Muscle of leg (tissue), 11 donors: ENCODE data around the gene PTGDS. TPM values are rescaled to one million over a fixed set of nuclear protein-coding genes. Genes with fewer than 3 reads are reported as not detected.

Source experiments
- DNase-seq: peaks from one replicate; pipeline ENCODE4 v3.0.0; 2013
- H3K27ac ChIP-seq: one replicate; pipeline ENCODE4 v1.5.1; 2013; ENCODE audit warnings: mild to moderate bottlenecking, low read length, control low read depth
- H3K27me3 ChIP-seq: one replicate; pipeline ENCODE4 v1.6.1; 2013; ENCODE audit warnings: low read length; ENCODE audit not compliant: control insufficient read depth, insufficient read depth
- H3K36me3 ChIP-seq: one replicate; pipeline ENCODE4 v1.6.1; 2013; ENCODE audit warnings: low read length; ENCODE audit not compliant: control insufficient read depth, insufficient read depth
- H3K4me1 ChIP-seq: one replicate; pipeline ENCODE4 v1.6.1; 2013; ENCODE audit warnings: low read length; ENCODE audit not compliant: control insufficient read depth, insufficient read depth
- H3K4me3 ChIP-seq: one replicate; pipeline ENCODE4 v1.5.1; 2013; ENCODE audit warnings: low read length, control low read depth
- H3K9me3 ChIP-seq: replicated peaks from 2 replicates; pipeline ENCODE4 v1.6.1; 2013; ENCODE audit warnings: low read depth, low read length; ENCODE audit not compliant: control insufficient read depth
- WGBS: methylation state at CpG from one replicate; pipeline ENCODE4 v1.1.5; 2013; ENCODE audit warnings: missing lambda C conversion rate; ENCODE audit not compliant: insufficient coverage; 5-methylcytosine and 5-hydroxymethylcytosine counted together
- polyA plus RNA-seq, 8 donors: library from polyadenylated mRNA; unstranded; fragments of 120-200 nt; gene quantifications; one replicate each; pipeline versions ENCODE4 v1.2.1 to v1.2.3, GENCODE V29; 2013; ENCODE audit warnings: inconsistent platforms in 1 of 8, low replicate concordance in 1 of 8; ENCODE audit not compliant: insufficient read length in 8 of 8, insufficient read depth in 1 of 8
- total RNA-seq: library from RNA; stranded (reverse); fragments of 120-200 nt; gene quantifications from one replicate; pipeline ENCODE4 v1.2.4, GENCODE V29; 2013

PTGDS gene
- total and polyA plus RNA-seq, 9 donors: 2.8 to 15.9 (median 7.2) TPM

DNA sequence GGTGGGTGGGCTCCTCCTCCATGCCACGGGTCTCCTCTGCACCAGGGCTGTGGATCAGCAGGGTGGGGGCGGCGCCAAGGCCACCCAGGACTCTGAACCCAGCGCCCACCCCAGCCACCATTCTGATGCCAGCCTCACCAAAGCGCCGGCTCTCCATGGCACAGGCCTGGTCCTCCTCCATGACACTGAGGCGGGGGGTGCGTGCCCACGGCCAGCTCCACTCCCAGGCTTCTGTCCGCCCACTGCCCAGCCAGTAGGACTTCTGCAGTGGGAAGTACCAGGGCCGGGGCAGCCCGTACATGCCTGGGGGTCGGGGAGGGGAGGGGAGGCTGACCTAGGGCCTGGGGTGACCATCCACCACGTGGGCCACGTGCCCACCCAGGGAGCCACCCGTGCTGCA lies 39.1 kb downstream of the PTGDS start:
- 93% methylated on average over 11 of the region's 16 CpGs for WGBS
- H3K36me3 ChIP-seq: peaks cover 43% of the 10 kb centered on the region
- no peak overlapping the region for H3K27ac ChIP-seq

GRCh38 chr9:137017071-137017470 lies 39.8 kb downstream of the PTGDS start:
- no peaks in the 10 kb centered on the region for H3K9me3 ChIP-seq
- 98% methylated on average over 28 of the region's 28 CpGs for WGBS
- no peak for DNase-seq
- H3K36me3 ChIP-seq: peaks cover 39% of the 10 kb centered on the region
- no peaks in the 10 kb centered on the region for H3K4me1 ChIP-seq
- H3K27ac ChIP-seq: no peak overlapping the region
- no peaks in the 10 kb centered on the region for H3K27me3 ChIP-seq
- no peak overlapping the region for H3K4me3 ChIP-seq

More for the DNA sequence above, 39.1 kb downstream of the PTGDS start:
- H3K9me3 ChIP-seq: no peaks in the 10 kb centered on the region
- no peaks in the 10 kb centered on the region for H3K27me3 ChIP-seq
- H3K4me1 ChIP-seq: no peaks in the 10 kb centered on the region
- DNase-seq: no peak
- H3K4me3 ChIP-seq: no peak overlapping the region

- WGBS: 89% methylated on average over 30 of the region's 45 CpGs
- peaks cover under 1% of the 10 kb centered on the region for H3K4me1 ChIP-seq
- no peak overlapping the region for H3K4me3 ChIP-seq
- no peaks in the 10 kb centered on the region for H3K9me3 ChIP-seq
- DNase-seq: no peak
- H3K27ac ChIP-seq: no peak overlapping the region
- H3K36me3 ChIP-seq: peaks cover 32% of the 10 kb centered on the region
- no peaks in the 10 kb centered on the region for H3K27me3 ChIP-seq
Observed at GRCh38 chr9:137017791-137018497, 40.6 kb downstream of the PTGDS start.

DNA sequence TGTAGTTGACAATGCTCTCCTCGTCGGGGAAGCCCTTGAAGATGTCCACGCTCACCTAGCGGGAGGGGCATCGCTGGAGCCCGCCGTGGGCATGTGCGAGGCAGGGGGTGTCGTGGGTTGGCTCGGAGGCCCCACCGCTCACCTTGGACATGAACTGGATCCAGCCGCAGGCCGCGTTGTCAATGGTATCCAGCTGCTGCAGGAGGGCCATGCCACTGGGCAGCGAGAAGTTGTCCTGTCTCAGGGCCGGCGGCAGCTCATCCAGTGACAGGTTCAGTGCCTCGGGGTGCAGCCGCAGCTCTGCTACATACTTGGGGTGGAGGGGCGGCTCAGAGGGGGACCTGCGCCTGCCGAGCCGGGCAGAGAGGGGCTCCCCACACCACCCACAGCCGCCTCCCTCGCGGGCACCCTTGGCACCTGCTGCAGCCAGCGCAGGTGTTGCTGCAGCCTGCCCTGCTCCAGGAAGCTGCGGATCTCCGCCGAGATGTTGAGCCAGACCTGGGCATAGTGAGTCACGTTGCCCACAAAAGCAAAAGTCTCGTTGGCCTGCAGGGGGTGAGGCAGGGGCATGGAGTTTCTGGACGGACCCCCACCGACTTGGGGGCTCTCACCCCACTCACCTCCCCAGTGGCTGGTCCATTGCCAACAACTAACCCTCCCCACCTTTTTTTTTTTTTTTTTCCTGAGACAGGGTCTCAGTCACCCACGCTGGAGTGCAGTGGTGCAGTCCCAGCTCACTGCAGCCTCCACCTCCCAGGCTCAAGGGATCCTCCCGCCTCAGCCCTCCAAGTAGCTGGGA lies 41.7 kb downstream of the PTGDS start:
- Histone ChIP-seq H3K36me3 (peaks cover 29% of the 10 kb centered on the region), H3K27me3 (no peaks in the 10 kb centered on the region), H3K27ac (no peak overlapping the region), H3K4me1 (peaks cover 10% of the 10 kb centered on the region), H3K9me3 (no peaks in the 10 kb centered on the region), H3K4me3 (no peak overlapping the region)
- DNase-seq: no peak
- WGBS: 89% methylated on average over 33 of the region's 36 CpGs

GRCh38 chr9:137019891-137020683 lies 42.8 kb downstream of the PTGDS start:
- H3K4me1 ChIP-seq: peaks cover 15% of the 10 kb centered on the region
- H3K9me3 ChIP-seq: no peaks in the 10 kb centered on the region
- peaks cover 23% of the 10 kb centered on the region for H3K36me3 ChIP-seq
- H3K27ac ChIP-seq: no peak overlapping the region
- H3K4me3 ChIP-seq: no peak overlapping the region
- WGBS: 86% methylated on average over 33 of the region's 34 CpGs
- no peak for DNase-seq
- no peaks in the 10 kb centered on the region for H3K27me3 ChIP-seq

GRCh38 chr9:137020771-137021567 lies 43.7 kb downstream of the PTGDS start:
- no peak for DNase-seq
- Histone ChIP-seq H3K4me1 (peaks cover 24% of the 10 kb centered on the region), H3K9me3 (no peaks in the 10 kb centered on the region), H3K27ac (no peak overlapping the region), H3K36me3 (peaks cover 19% of the 10 kb centered on the region), H3K27me3 (no peaks in the 10 kb centered on the region), H3K4me3 (no peak overlapping the region)
- 91% methylated on average over 31 of the region's 32 CpGs for WGBS

DNA sequence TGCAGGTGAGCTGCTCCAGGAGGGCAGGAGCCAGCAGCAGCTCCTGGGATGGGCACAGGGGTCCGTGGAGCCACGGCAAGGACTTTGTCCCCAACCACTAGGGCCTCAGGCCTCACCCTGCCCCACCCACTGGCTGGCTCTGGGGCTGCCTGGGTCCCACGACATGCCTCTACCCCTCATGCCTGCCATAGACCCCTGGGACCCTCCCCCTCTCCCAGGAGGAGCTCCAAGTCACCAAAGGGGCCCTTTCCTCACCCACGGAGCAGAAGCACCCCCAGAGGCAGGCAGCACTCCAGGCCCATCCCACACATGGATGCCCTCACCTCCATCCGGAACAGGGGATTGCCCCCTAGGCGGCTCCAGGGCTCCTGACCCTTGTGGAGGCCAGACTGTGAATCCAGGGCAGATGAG lies 44.3 kb downstream of the PTGDS start:
- Histone ChIP-seq H3K9me3 (no peaks in the 10 kb centered on the region), H3K27me3 (no peaks in the 10 kb centered on the region), H3K36me3 (peaks cover 13% of the 10 kb centered on the region), H3K4me1 (peaks cover 29% of the 10 kb centered on the region), H3K4me3 (no peak overlapping the region), H3K27ac (no peak overlapping the region)
- whole genome bisulfite sequencing: 81% methylated on average over 4 of the region's 6 CpGs
- no peak for DNase-seq

DNA sequence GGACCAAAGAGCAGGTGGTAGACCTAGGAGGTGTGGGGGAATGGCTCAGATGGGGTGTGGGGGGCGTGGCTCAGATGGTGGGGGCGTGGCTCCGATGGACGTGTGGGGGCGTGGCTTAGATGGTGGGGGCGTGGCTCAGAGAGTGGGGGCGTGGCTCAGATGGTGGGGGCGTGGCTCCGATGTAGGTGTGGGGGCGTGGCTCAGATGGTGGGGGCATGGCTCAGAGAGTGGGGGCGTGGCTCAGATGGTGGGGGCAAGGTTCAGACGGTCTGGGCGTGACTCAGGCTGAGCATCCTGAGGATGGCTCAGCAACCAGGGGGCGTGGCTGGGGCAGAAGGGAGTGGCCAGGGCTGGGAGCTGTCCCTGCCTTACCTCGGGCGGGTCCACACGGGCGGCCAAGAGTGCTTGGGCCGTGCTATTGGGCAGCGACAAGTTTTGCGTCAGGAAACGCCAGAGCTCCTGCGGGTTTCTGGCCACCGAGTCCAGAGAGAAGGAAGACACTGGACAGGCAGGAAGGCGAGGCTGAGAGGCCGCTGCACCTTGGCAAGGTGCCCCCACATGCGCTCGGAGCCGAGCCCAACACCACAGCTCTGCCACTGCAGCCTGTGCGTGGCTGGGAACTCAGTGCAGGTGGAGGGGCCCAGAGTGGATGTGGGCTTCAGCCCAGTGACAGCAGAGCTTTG lies 44.8 kb downstream of the PTGDS start:
- 54% methylated on average over 17 of the region's 30 CpGs for WGBS
- no peaks in the 10 kb centered on the region for H3K9me3 ChIP-seq
- DNase-seq: no peak
- peaks cover 7% of the 10 kb centered on the region for H3K36me3 ChIP-seq
- no peak overlapping the region for H3K27ac ChIP-seq
- H3K4me1 ChIP-seq: peaks cover 33% of the 10 kb centered on the region
- H3K27me3 ChIP-seq: no peaks in the 10 kb centered on the region
- no peak overlapping the region for H3K4me3 ChIP-seq

- Histone ChIP-seq H3K27ac (no peak overlapping the region), H3K9me3 (no peaks in the 10 kb centered on the region), H3K36me3 (peaks cover 3% of the 10 kb centered on the region), H3K4me3 (no peak overlapping the region), H3K4me1 (peaks cover 38% of the 10 kb centered on the region), H3K27me3 (no peaks in the 10 kb centered on the region)
- DNase-seq: no peak
- 87% methylated on average over 23 of the region's 23 CpGs for WGBS
Observed at GRCh38 chr9:137022662-137023008, 45.3 kb downstream of the PTGDS start.
